GM03348 (cell line): Measurements from ENCODE around the gene SLCO6A1.

Experiments
- DNase-seq: peaks from one replicate; pipeline ENCODE4 v3.0.0; 2012; ENCODE audit warnings: low spot score

Gene SLCO6A1

DNA sequence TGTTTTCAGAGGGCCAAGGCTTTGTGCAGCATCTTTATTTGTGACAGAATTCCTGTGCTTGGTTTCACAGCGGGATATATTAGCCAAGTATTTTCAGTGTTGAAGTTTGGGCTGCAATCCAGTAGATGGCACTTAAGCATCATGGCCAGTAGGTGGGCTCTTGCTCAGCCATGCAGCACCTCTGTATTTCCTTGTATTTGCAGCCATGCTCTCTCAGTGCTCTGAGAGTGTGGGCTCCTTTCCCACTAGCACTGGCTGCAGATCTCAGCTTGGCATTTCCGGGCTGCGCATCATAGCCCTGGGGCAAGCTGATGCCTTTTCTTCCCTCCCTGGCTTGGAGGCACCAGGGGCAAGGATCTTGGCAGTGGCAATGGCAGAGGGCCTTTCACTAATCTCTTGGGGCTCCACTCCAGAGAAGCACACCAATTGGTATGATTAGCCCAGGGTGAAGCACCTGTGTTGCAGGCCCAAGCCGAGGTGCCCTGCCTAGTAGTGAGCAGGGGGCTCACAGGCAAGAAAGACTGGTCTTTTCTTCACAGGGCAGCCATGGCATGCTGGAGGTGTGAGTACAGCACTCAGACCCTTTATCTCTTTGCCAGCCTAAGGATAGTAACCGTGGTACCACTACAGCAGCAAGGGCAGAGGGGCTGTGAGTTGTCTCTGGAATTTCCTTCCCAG is 48.3 kb downstream of the SLCO6A1 start:
- no peak for DNase-seq

DNA sequence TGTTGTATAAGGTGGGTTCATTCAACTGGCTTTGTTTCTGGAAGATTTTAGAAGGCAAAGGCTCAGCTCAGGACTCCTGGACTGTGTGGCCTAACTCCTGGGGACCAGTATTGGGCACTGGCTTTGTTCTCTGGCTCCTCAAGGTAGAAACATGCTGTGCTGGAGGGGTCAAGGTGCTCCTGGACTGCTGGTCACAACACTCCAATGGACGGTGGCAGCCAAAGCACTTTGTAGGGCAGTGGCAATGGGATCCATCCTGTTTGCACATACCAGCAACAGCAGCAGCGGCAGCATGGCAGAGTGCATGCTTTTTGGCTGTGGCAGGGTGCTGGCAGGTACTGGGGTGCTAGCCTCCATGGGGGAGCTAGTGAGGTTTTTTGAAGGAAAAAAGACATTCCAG is 65.3 kb downstream of the SLCO6A1 start:
- no peak for DNase-seq

DNA sequence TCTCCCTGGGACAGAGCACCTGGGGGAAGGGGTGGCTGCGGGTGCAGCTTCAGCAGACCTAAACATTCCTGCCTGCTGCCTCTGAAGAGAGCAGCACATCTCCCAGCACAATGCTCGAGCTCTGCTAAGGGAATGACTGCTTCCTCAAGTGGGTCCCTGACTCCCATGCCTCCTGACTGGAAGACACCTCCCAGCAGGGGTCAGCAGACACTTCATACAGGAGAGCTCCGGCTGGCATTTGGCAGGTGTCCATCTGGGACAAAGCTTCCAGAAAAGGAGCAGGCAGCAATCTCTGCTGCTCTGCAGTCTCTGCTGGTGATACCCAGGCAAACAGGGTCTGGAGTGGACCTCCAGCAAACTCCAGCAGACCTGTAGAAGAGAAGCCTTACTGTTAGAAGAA is 77.2 kb downstream of the SLCO6A1 start:
- DNase-seq, result no peak

DNA sequence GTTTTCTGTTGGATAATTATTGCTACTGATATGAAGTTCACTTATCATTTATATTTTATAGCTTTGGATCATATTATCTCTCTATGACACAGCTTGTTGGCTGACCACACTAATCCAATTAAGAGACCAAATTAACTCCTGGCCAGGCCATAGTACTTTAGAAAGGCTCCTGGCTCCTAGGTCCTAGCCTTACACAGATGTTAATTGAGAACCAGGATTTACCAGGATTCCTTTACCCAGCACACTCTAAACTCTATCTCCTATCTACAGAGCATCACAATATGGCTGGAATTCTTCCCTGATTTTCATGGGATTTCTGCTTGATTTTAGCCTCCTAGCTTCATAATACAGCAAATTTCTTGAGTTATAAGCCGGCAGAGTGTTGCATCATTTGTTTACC is 80.3 kb downstream of the SLCO6A1 start:
- DNase-seq, result no peak

DNA sequence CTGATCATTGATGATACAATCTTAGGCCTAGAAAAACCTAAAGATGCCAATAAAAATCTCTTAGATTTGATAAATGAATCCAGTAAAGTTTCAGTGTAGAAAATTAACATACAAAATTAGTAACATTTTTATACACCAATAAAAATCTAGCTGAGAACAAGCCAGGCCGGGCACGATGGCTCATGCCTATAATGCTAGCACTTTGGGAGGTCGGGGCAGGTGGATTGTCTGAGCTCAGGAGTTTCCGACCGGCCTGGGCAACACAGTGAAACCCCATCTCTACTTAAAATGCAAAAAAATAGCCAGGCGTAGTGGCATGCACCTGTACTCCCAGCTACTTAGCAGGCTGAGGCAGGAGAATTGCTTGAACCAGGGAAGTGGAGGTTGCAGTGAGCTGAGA is 84.4 kb downstream of the SLCO6A1 start:
- no peak for DNase-seq

DNA sequence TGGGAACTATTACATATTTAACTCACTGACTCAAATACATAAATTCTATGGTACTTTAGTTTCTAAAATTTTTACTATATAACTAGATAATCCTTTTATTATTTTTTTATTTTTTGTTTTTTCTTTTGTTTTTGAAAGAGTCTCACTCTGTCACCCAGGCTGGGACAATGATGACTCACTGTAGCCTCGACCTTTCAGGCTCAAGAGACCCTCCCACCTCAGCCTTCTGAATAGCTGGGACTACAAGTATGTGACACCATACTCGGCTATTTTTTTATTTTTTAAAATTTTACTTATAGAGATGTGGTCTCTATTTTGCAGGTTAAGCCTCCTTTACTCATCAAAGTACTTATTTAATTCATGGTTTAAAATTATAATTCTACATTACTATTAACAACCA is 110.6 kb downstream of the SLCO6A1 start:
- DNase-seq, result no peak

DNA sequence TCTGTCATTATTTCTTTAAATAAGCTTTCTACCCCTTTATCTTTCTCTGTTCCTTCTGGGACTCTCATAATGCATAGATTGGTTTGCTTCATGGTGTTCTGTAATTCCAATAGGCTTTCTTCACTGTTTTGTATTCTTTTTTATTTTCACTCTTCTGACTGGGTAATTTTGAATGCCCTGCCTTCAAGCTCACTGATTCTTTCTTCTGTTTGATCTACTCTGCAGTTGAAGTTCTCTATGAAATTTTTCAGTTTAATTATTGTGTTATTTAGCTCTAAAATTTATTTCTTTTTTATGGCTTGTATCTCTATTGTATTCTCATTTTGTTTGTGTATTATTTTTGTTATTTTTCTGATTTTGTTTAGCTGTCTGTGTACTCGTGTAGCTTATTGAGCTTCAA is 113.4 kb downstream of the SLCO6A1 start:
- DNase-seq, result no peak

DNA sequence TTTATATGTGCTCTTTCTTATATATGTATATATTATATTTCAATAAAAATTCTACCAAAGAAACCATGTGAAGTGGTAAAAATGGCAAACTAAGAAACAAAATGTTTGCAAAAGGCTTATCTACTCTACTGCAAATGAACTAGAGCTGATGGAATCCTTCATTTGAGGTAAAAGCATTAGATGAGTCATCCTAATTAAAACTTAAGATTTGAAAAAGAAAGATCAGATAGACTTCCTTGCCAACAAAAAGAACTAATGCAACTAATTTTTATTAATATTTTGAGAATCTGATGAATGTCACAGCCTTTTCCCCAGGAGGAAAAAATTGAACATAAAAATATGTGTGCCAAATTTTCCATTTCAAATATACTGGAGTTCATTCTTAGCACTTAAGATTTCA is 118.6 kb downstream of the SLCO6A1 start:
- no peak for DNase-seq

DNA sequence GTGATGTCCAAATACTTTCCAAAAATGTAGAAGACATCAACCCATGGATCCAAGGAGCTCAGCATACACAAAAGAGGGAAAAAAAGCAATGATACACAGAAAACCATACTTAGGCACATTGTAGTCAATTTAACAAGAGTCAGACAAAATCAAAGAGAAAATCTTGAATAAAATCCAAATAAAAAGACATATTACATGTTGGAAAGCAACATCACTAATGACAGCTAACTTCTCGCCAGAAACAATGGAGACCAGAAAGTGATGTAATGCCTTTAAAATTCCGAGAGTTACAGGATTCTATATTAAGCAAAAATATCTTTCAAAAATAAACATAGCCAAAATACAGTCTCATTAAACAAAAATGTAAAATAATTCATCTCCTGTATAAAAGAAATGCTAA is 122.9 kb downstream of the SLCO6A1 start:
- no peak for DNase-seq

DNA sequence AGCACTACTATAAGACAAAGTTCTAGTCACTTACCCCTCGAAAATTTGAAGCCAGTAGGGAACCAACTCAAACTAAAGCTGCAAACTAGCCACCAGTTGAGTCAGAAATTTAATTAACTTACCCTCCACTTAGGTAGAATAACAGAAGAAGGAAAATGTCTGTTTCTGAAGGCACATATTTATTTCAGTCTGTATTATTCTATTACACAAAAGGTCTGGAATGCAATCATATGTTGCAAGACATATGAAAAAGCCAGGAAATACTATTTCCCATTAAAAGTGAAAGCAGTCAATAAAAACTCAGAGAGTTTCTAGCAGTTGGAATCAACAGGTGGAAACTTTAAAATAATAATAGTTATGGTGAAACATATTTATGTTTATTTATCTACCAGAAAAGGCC is 123.5 kb downstream of the SLCO6A1 start:
- peak; percentile 2 for DNase-seq

DNA sequence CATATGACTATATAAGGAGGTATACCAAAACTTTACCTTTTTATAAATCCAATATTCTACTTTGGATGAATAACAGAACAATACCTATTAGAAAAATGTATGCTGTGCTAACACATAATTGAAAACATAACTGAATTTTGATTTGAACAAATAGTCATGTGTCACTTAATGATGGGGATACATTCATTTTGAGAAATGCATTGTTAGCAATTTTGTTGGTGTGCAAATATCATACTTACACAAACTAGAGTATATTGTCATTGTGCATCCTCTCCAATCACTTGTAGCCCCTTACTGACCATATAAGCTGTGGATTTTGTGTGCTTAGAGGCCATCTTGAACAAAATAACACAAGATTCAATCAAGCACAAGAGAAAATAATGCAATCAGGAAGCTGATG is 130.4 kb downstream of the SLCO6A1 start:
- no peak for DNase-seq

DNA sequence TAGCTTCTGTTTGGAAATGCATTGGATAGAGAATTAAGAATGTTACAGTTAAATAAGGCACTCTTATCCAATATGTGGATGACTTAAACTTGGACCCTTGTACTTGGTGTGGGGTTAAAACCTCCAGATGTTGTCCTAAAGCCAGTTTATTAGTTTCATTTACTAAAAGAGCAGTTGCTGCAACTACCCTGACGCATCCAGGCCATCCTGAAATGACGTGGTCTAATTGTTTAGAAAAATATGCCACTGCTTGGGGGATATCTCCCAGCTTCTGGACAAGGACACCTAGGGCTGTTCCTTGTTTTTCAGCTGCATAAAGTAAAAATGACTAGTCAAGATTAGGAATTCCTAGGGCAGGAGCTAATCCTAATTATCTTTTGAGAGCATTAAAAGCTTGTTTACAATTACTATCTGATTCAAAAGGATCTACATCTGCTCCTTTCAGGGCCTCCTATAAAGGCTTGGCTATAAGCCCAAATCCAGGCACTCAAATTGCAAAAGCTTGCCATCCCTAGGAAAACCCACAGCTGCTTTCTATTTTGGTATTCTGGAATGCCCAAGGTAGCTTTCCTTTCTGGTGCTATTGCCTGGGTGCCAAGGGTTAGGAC is 157.0 kb downstream of the SLCO6A1 start:
- no peak for DNase-seq

DNA sequence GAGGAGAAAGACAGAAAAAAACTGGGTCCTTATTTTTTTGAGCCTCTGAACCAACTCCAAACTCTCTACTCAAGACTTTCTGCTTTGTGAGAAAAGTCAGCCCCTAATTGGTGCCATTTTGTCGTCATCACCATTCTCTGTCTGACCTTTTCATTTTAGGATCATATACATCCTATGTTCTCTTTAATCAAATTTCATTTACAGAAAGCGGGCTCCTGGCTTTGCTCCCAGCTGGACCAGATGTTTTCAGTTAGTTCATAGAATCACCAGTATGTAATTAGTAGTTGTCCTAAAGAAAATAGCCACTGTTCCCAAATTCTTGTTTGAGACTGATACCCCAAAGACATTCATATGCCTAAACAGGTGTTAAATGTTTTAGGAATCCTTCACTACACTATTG is 174.1 kb downstream of the SLCO6A1 start:
- DNase-seq, result no peak
